ENCODE data around the gene SLC6A18. TPM values are rescaled to one million over a fixed set of nuclear protein-coding genes. Genes with fewer than 3 reads are reported as not detected.

The SLC6A18 gene
- total and polyA plus RNA-seq, 10 of the 15 experiments (the other 5 are each of a cell fraction or from before 2014, with no cell fraction given) = not detected

DNA sequence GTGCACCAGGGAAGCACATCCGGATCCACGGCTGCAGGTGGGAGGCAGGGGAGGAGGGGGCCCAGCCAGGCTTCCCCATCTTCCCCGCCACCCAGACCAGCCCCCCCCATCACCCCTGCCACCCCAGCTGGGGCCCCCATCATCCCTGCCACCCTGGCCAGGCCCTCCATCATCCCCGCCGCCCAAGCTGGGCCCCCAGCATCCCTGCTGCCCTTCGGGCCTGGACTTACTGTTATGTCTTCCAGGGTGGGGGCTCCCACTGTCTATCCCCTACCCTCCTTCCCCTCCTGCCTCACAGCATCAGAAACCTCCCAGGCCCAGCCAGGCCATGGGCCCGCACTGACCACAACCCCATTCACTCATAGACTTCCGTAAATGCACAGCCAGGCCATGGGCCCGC is 27.5 kb downstream of the SLC6A18 start (continued):
- TF ChIP-seq, protein P1, sequence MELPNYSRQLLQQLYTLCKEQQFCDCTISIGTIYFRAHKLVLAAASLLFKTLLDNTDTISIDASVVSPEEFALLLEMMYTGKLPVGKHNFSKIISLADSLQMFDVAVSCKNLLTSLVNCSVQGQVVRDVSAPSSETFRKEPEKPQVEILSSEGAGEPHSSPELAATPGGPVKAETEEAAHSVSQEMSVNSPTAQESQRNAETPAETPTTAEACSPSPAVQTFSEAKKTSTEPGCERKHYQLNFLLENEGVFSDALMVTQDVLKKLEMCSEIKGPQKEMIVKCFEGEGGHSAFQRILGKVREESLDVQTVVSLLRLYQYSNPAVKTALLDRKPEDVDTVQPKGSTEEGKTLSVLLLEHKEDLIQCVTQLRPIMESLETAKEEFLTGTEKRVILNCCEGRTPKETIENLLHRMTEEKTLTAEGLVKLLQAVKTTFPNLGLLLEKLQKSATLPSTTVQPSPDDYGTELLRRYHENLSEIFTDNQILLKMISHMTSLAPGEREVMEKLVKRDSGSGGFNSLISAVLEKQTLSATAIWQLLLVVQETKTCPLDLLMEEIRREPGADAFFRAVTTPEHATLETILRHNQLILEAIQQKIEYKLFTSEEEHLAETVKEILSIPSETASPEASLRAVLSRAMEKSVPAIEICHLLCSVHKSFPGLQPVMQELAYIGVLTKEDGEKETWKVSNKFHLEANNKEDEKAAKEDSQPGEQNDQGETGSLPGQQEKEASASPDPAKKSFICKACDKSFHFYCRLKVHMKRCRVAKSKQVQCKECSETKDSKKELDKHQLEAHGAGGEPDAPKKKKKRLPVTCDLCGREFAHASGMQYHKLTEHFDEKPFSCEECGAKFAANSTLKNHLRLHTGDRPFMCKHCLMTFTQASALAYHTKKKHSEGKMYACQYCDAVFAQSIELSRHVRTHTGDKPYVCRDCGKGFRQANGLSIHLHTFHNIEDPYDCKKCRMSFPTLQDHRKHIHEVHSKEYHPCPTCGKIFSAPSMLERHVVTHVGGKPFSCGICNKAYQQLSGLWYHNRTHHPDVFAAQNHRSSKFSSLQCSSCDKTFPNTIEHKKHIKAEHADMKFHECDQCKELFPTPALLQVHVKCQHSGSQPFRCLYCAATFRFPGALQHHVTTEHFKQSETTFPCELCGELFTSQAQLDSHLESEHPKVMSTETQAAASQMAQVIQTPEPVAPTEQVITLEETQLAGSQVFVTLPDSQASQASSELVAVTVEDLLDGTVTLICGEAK (IDR thresholded peaks at IDR 0.05; ENCODE audit: borderline replicate concordance) = no peak
- TF ChIP-seq CHD2 (IDR thresholded peaks at IDR 0.05; ENCODE audit: borderline replicate concordance, low read depth, low read length) = no peak
- no peak for TF ChIP-seq IKZF1 (conservative IDR thresholded peaks at IDR 0.05)
- TF ChIP-seq ZNF217 (IDR thresholded peaks at IDR 0.05) = no peak
- no peak for TF ChIP-seq RAD51 (IDR thresholded peaks at IDR 0.05)
- no peak for TF ChIP-seq TCF12 (IDR thresholded peaks at IDR 0.05; ENCODE audit: low read depth, low read length)
- no peak for TF ChIP-seq CBX5 (IDR thresholded peaks at IDR 0.05; ENCODE audit: low read depth)
- no peak for TF ChIP-seq SREBF1 (IDR thresholded peaks at IDR 0.05; ENCODE audit: low read length)
- no peak for TF ChIP-seq NFXL1 (IDR thresholded peaks at IDR 0.05; ENCODE audit: borderline replicate concordance)
- TF ChIP-seq, protein P2, sequence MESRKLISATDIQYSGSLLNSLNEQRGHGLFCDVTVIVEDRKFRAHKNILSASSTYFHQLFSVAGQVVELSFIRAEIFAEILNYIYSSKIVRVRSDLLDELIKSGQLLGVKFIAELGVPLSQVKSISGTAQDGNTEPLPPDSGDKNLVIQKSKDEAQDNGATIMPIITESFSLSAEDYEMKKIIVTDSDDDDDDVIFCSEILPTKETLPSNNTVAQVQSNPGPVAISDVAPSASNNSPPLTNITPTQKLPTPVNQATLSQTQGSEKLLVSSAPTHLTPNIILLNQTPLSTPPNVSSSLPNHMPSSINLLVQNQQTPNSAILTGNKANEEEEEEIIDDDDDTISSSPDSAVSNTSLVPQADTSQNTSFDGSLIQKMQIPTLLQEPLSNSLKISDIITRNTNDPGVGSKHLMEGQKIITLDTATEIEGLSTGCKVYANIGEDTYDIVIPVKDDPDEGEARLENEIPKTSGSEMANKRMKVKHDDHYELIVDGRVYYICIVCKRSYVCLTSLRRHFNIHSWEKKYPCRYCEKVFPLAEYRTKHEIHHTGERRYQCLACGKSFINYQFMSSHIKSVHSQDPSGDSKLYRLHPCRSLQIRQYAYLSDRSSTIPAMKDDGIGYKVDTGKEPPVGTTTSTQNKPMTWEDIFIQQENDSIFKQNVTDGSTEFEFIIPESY (IDR thresholded peaks at IDR 0.05) = no peak
- TF ChIP-seq NFYA (IDR thresholded peaks at IDR 0.05; ENCODE audit: borderline replicate concordance, low read depth, low read length) = no peak
